ENCODE measurements around the gene ACKR3.

Gene ACKR3

GRCh38 chr2:236578411-236578846 lies 8.8 kb downstream of the ACKR3 start:
- DNase-seq (ENCODE audit: insufficient read length, low spot score): no peak
- no peak for TF ChIP-seq CTCF (IDR thresholded peaks at IDR 0.05; ENCODE audit: insufficient read depth, missing control alignments)
- FAIRE-seq: no peak

GRCh38 chr2:236579048-236579745 lies 9.6 kb downstream of the ACKR3 start:
- DNase-seq (ENCODE audit: insufficient read length, low spot score) (no peak), FAIRE-seq (no peak)
- TF ChIP-seq CTCF (IDR thresholded peaks at IDR 0.05; ENCODE audit: insufficient read depth, missing control alignments): no peak

- FAIRE-seq (no peak), DNase-seq (ENCODE audit: insufficient read length, low spot score) (no peak)
- no peak for TF ChIP-seq CTCF (IDR thresholded peaks at IDR 0.05; ENCODE audit: insufficient read depth, missing control alignments)
These were observed 10.2 kb downstream of the ACKR3 start for GRCh38 chr2:236579746-236580315.

- no peak for FAIRE-seq
- no peak for DNase-seq (ENCODE audit: insufficient read length, low spot score)
- no peak for TF ChIP-seq CTCF (IDR thresholded peaks at IDR 0.05; ENCODE audit: insufficient read depth, missing control alignments)
These were observed 11.2 kb downstream of the ACKR3 start for GRCh38 chr2:236580746-236581355.

GRCh38 chr2:236581546-236581945 lies 11.9 kb downstream of the ACKR3 start:
- TF ChIP-seq CTCF (IDR thresholded peaks at IDR 0.05; ENCODE audit: insufficient read depth, missing control alignments): no peak
- DNase-seq (ENCODE audit: insufficient read length, low spot score): no peak
- FAIRE-seq: no peak

GRCh38 chr2:236582968-236583367 lies 13.3 kb downstream of the ACKR3 start:
- TF ChIP-seq CTCF (IDR thresholded peaks at IDR 0.05; ENCODE audit: insufficient read depth, missing control alignments): no peak
- FAIRE-seq (no peak), DNase-seq (ENCODE audit: insufficient read length, low spot score) (no peak)

All from D721Med (cell line).